NCI-H446 (cell line): ENCODE data around the gene FOXL3.

Source experiments
- DNase-seq, 2 experiments: peaks; one replicate each; lab custom pipeline; 2025; lab: John Stamatoyannopoulos, UW

Gene FOXL3

DNA sequence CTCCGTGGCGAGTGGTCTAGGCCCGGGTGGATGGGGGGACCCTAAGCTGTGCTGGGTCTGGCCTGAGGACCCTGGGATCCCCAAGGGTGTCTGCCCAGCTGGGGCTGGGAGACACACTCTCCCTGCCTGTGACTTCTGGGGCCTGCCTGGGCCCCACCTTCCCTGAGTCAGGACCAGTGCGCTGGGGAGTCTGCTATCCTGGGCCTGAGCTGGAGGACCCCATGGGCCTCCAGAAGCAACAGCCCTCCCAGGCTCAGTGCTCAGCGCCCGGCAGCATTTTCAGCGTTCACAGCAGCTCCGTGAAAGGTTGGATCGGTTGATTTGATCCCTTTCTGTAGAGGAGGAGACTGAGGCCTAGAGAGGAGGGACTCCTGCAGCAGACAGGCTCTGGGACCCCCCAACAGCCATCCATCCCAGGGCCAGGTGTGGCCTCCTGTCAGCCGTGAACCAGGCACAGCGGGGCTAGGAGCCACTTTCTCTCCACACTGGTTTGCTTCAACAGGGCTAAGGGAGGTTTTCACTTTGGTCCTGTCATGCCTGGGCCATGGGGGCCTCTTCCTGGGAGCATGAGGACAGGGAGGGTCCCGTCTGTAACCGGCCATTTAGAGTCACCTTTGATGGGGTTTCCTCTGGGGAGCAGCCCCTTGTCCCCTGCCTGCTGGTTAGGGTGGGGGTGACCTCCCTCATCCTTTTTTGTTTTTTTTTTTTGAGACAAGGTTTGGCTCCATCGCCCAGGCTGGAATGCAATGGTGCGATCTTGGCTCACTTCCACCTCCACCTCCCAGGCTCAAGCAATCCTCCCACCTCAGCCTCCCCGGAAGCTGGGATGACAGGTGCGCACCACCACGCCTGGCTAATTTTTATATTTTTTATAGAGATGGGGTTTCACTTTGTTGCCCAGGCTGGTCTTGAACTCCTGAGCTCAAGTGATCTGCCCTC lies 12.4 kb downstream of the FOXL3 start:
- DNase-seq = no peak

DNA sequence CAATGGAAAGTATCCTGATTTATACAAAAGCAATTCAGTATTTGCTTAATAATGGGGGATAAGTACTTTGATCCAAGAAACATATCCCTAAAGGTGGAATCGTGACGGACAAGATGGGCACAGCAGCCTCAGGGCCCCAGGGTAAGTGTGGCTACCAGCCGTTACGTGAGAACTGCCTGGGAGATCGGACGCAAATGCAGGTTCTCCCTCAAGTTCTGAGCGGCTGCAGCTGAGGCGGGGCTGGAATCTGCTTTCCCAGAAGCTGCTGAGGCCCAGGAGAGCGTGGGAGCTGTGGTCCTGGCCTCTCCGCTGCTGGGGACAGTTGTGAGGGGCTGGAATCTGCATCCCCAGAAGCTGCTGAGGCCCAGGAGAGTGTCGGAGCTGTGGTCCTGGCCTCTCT lies 13.5 kb downstream of the FOXL3 start:
- no peak for DNase-seq

DNA sequence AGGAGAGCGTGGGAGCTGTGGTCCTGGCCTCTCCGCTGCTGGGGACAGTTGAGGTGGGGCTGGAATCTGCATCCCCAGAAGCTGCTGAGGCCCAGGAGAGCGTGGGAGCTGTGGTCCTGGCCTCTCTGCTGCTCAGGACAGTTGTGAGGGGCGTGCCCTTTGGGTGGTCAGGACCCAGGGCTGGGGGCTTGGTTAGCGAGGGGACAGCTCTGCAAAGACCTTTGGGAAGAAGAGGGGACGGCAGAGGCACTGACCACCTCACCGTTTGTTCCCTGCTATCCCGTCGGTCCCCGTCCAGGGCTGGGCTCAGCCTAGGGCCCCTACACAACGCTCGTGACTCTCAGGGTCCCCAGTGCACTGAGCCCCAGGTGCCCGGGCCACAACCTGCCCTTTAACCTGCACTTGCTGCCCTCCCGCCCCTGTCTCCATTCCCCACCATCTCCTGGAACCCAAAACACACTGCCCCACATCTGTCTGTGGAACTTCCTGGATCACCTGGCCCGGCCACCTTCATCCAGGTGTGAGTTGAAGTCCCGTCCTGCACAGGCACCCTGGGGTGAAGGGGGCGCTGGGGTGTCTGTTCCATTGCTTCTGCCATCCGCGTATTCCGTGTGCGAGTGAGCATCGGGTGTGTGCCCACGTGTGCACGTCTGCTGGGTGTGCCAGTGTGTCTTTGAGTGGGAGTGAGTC lies 14.1 kb downstream of the FOXL3 start:
- no peak for DNase-seq

DNA sequence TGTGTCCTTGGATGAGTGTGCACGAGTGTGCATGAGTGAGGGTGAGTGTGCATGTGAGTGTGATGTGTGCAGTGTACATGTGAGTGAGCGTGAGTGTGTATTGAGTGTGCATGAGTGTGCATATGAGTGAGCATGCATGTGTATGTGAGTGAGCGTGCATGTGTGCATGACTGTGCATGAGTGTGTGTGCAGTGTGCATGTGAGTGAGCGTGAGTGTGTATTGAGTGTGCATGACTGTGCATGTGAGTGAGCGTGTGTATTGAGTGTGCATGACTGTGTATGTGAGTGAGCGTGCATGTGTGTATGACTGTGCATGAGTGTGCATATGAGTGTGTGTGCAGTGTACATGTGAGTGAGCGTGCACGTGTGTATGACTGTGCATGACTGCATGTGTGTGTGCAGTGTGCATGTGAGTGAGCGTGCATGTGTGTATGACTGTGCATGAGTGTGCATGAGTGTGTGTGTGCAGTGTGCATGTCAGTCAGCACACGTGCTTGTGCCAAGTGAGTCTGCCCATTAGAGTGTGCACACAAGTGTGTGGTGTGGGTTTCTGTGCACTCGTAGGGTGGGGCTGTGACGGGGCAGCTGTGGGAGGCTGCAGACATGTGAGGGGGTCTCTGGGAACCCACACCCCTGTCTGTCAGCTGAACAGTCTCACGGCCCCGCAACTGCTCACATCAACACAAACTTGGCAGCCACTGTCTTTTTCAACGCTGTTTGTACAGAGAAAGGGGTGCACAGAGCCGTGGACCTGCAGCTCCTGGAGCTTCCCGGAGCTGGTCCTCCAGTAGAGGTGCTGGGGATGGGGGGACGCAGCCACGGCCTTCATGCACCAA lies 14.8 kb downstream of the FOXL3 start:
- no peak for DNase-seq

DNA sequence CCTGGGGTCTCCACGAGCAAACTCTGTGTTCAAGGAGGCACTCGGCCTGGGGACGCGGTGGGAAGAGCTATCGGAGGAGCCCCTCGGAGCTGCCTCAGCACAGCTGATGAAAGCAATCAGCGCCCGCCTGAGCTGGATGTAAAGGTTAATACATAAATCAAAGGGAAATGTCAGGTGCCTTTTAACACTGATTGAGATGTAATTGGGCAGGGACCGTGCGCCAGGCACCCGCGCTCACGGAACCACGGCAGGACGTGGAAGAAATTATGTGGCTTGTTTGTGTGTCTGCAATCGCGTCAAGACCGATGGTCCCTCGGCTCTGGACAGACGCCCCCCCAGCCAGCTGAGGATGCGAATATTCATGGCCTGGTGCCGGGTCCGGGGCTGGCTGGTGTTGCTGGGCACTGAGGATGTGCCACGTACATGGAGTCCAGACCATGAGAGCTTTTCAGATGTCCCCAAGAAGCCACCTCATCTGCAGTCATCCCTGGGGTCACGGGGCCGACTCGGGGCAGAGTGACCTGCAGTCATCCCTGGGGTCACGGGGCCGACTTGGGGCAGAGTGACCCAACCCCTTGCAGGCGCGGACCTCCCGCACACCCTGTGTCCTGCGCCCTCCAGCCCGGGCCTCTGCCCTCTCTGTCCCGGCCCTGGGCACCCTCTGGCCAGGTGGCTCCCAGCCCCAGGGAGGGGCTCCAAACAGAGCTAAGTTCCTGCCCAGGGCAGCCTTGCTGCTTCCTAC lies 15.6 kb downstream of the FOXL3 start:
- DNase-seq = no peak

DNA sequence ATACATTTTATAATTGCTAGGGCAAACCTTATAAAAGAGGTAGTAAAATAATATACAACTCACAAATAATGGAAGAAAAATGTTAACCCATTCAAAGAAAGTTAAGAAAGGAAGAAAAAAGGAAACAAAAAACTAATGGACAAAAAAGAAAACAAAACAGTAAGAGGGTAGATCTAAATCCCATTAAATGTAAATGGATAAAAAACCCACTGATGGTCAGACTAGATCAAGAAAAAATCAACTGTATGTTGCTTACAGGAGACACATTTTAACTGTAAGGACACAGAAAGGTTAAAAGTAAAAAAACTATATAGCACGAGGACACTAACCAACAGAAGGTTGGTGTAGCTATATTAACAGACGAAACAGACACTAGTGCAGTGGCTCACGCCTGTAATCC lies 18.0 kb downstream of the FOXL3 start:
- no peak for DNase-seq

DNA sequence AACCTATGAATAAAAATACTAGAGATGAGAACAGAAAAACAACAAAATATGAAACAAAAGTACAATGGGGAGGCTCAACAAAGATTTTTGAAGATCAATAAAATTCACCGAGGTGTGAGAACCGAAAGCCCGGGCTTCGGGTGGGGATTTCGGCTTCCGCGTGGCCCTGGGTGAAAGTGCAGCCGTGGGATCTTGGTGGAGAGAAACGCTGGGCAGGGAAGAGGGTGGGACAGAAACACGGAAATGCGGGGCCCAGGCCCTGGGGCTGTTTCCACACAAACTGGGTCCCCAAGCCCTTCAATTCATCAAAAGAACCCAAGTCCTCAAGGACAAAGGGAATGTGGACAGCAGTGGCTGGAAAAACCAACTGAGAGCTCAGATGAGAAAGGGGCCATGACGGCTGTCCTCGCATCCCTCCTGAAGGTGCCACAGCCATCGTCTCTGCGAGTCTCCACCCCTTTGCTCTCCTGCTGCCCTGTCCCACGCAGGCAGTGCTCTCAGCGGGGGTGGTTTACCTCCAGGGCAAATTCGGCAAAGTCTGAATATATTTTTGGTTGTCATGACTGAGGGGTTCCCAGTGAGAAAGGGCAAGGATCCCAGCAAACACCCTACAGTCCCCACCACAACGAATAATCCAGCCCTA lies 19.7 kb downstream of the FOXL3 start:
- DNase-seq = no peak

DNA sequence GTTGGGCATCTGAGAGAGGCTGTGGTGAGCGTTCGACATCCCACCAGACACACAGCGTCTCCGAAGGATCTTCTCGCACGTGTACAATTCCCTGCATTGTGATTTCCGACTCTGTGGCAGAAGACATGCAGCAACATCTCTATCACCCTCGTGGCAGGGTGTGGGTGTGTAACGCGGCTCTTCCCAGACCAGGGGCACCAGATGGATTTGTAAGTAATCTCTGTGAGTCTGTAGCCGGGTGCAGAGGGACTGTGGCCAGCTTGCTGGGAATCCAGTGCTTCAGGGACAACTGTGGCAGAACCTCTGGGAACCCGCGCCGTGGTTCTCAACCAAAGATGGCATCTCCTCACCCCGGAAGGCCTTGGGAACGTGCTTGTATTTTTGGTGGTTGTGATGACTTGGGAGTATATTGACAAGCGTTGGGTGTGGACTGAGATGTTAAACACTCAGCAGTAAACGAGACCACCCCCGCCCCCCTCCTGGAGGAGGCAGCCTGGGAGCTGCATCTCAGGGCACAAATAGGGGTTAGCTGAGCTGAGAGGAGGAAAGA lies 21.2 kb downstream of the FOXL3 start:
- no peak for DNase-seq

DNA sequence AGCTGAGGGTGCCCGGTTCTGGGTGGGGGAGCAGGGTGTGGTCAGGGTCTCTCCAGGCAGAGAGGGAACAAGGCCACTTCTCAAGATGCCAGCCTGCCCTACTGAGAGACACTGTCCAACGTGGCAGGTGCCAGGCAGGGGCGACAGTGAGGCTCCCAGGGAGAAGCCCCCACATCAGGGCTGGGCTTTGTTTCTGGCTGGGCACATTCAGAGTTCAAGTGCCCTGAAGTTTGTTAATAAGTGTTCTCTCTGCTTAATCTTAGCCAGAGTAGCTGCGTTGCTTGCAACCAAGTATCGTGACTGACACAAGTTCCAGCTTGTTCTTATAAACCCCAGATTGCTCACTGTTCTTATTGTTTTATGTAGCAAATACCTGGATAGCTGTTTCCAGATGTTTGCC lies 21.8 kb downstream of the FOXL3 start:
- no peak for DNase-seq

DNA sequence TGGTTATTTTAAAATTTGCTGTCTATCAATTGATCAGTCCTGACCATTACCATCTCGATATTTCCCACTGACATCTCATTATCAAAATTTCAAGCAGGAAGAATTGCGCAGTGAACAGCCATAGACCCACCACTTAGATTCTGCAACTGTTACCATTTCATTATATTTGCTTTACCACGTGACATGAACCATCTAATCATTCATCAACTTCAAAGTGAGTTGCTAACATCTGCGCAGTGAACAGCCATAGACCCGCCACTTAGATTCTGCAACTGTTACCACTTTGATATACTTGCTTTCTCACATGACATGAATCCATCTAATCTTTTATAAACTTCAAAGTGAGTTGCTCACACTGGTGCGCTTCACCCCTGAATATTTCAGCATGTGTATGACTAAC lies 22.5 kb downstream of the FOXL3 start:
- DNase-seq = no peak

DNA sequence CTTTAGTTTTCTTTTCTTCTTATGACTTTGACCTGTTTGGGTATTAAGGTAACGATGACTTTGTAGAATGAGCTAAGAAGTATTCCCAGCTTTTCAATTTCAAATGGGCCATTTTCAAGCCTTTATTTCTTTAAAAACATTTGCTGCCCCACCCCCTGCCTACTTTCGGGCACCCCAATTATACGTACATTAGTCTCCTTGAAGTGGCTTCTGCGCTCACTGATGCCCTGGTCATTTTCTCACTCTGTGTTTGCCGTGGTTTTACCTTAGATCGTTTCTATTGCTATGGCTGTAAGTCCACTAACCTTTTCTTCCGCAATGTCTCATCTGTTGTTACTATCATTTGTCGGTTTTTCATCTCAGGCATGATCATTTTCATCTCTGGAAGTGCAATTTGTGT lies 24.9 kb downstream of the FOXL3 start:
- DNase-seq = no peak

DNA sequence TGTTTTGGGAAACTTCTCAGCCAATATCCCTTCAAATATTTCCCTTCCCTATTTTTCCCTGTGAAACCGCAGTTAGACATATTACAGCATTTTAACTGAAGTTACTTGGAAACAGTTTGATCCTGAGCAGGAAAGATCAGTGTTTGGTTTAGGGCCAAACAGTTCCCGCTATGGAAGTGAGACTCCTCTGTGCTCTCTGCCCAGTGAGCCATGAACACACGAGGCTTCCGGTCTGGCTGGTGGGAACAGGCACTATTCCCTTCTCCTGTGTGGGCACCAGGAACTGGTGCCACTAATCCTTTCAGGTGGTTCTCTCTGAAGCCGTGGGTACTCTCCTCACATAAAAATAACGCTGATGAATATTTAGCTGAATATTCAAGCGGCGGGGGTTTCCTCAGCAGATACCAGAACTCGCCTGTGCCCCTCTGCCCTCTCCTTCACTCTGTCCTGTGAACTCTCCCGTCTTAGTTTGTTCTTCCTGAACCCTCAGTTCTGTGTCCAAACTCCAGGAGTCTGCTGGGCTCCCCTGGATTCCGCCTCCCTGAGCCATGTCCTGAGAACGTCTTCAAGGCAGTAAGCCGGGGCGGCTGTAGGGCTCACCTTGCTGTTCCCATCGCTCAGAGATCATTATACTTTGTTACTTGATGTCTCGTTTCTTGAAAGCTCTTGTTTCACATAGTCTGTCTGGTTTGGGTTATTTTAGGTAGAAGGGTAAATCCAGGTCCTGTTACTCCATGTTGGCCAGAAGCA lies 25.7 kb downstream of the FOXL3 start:
- no peak for DNase-seq

DNA sequence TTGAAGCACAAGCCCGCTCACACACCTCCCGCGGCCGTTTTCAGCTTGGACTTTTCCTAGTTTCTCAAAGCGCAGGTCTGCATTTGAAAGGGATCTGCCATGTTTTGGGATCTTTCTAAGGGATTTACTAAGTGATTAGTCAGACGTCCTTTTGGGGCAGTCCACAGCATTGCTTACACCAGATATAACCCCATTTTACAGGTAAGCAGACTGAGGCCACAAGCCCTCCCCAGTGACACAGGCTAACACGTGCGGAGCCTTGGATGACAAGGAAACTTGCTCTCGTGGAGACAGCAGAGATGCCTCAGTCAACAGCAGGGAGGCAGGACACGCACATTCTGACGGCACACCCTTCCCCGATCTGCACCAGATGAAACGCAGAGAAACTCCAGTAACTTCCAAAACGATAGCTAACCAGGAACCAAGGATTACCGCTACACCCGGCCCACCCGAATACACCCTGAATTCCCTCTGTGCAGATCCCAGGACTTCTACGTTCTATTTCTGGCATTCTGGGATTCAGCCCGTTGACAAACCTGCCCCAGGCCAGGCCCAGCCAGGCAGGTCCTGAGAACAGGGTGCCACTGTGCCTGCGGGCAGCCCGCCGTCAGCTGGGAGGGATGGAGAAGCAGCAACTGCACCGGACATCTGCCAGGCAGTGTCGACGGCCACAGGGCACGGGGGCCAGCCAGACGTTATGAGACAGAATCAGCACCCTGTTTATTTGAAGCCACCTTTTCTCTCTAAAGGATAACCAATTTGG lies 27.9 kb downstream of the FOXL3 start:
- no peak for DNase-seq

DNA sequence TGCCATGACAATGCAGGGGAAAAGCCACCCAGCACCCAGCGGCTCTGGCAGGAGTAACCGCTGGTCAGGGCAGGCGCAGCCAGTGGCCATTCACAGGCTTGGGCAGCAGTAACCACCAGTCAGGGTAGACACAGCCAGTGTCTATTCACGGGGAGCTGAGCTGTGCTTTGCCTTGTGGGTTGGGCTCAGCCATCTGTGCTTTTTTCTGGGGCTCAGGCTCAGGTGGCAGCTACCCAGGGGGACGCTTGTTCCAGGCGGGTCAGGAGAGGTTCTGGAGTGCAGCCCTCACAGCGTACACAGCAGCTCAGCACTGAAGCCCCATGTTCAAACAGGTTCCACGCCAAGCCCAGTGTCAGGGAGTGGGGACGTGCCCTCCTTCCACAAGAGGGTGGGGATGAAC lies 28.5 kb downstream of the FOXL3 start:
- no peak for DNase-seq

DNA sequence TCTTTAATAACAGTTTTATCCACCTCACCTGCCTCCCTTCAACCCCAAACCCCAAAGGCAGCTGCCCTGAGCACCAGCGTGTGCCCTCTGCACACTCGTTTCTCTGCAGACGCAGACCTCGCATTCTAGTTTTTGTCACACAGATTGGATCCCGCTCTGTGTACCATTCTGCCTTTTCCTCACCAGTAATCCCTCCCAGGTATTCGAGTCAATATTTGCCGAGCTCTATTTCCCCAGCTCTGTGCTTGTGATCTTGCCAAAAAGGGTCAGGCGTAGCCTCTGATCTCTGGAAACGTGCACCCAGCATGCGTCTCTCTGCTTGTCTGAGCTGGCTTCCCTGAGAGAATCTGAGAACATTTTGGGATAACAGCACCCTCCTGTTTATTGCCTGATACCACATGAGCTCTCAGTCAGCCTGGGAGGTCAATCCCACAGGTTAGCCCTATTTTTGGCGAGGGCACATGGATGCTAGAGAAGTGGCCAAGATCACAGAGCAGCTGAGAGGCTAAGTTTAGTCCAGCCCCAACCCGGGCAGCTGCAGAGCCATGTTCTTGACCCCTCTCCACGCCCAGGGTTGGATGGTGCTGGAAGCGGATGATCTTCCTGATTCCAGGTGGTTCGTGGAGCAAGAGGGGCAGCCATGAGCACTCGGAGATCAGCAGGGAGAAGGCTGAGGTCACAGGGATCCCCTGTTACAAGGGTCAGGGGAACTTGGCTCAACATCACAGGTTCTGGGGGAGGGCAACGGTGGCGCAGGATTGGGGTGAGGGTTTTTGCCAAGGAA lies 29.1 kb downstream of the FOXL3 start:
- DNase-seq = no peak

DNA sequence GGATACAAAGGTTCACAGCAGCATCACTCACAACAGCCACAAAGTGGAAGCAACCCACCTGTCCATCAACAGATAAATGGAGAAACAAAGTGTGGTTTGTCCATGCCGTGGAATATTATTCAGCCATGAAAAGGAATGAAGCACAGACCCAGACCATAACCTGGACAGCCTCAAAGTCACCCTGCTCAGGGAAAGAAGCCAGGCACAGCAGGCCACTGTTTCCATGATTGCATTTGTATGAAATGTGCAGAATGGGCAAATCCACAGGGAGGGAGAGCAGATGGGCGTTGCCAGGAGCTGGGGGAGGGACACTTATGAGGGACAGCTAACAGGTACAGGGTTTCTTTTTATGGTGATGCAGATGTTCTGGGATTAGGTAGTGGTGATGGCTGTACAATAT lies 30.3 kb downstream of the FOXL3 start:
- DNase-seq = no peak

DNA sequence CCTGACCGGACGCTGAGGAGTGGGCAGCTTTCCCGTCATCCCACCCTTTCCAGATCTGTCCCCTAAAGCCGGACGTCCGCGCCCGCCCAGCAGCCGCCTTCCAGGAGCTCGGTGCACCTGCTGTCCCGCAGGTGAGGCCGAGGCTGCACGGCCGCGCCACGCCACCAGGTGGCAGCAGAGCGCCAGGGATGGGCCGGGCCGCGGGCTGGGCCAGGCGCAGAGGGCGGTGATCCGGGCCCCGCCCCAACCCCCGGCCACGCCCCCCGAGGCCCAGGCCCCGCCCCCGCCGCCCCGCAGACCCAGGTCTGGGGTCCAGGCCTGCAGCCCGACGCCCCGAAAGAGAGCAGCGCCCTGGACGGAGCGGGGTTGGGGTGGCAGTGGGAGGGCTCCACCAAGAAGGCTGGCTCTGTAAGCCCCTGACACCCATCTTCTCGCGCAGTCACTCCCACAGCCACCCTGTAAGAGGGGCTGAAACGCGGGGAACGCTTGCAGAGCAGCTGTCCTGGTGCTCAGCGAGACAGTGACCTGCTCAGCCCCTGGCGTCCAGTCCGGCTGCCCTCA lies 32.2 kb downstream of the FOXL3 start:
- peak in 1 of 2 experiments; percentile 34 for DNase-seq

DNA sequence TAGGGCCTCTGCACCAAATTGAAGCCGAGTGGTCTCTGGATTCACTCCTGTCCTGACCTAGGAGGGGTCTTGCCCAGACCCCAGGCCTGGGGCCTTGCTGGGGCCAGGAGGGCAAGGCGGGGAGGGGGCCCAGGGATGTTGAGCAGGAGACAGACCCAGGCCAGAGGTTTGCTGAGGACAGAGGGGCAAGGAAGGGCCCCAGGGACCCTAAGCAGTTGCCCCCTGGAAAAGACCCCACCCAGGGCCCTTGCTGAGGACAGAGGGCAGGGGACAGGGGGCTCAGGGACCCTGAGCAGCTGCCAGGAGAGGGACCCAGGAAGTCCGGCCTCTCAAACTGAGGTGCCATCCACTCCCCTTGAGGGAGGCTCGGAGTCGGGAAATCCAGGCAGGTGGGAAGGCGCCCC lies 32.7 kb downstream of the FOXL3 start:
- no peak for DNase-seq
